Body of pancreas (tissue), 4 donors: ENCODE data around the gene WWOX.

ENCODE experiments used
- CTCF ChIP-seq, 7 experiments: fragments of 450-650 bp in 4 of 7; fragments of 200-600 bp in 3 of 7; sonication (generic) in 3 of 7; IDR thresholded peaks; one replicate each; pipeline ENCODE4 v1.5.1; 2016 to 2019; ENCODE audit warnings: antibody characterized with exemption in 7 of 7
- POLR2A ChIP-seq, 3 donors: fragments of 450-650 bp; IDR thresholded peaks; one replicate each; pipeline ENCODE4 v1.6.1; 2016; ENCODE audit warnings: antibody characterized with exemption in 3 of 3, mild to moderate bottlenecking in 2 of 3

- TF ChIP-seq CTCF (IDR thresholded peaks at IDR 0.05) (no peak), POLR2A (IDR thresholded peaks at IDR 0.05) (no peak)
These were observed 816.4 kb downstream of the WWOX start for GRCh38 chr16:78915811-78916345.
